H1 (cell line): ENCODE measurements around the gene FBXW8. TPM values are rescaled to one million over a fixed set of nuclear protein-coding genes. Genes with fewer than 3 reads are reported as not detected.
A peak's percentile ranks its signal among the peaks of the same experiment; 100 is the strongest.

ENCODE experiments used
- CTCF ChIA-PET: fragments of 300-600 bp; sonication (Branson Sonifier 250); formaldehyde crosslinking; loops from one replicate; lab custom pipeline; 2021; ENCODE audit not compliant: partially characterized antibody; lab: Charles Lee
- POLR2A ChIA-PET: fragments of 300-600 bp; sonication (Branson Sonifier 250); formaldehyde crosslinking; loops from one replicate; lab custom pipeline; 2021; ENCODE audit warnings: inconsistent platforms; ENCODE audit not compliant: partially characterized antibody; lab: Charles Lee
- DNase-seq, 2 experiments: peaks; one replicate each; pipeline versions ENCODE4 v3.0.0 to v3.0.0-alpha.2; 2010 to 2022; ENCODE audit warnings: low spot score in 2 of 2, low read depth in 1 of 2, mixed read lengths in 1 of 2
- FAIRE-seq: peaks from 2 replicates; lab custom pipeline; 2011; peaks lifted over from hg19 to GRCh38; lab: Jason Lieb, UNC
- H2AFZ ChIP-seq: 2 replicates; pipeline ENCODE4 v1.8.1; 2012; ENCODE audit warnings: low read length, inconsistent platforms
- H2AK5ac ChIP-seq: 2 replicates; pipeline ENCODE4 v1.6.1; 2013; ENCODE audit warnings: low read depth, low read length
- H2BK120ac ChIP-seq: replicated peaks from 2 replicates; pipeline ENCODE3; 2013; ENCODE audit warnings: low read depth, low read length, inconsistent platforms
- H2BK12ac ChIP-seq: 2 replicates; pipeline ENCODE4 v1.6.1; 2013; ENCODE audit warnings: low read depth, low read length
- H2BK15ac ChIP-seq: 2 replicates; pipeline ENCODE4 v1.6.1; 2013; ENCODE audit warnings: low read length
- H2BK20ac ChIP-seq: 2 replicates; pipeline ENCODE4 v1.6.1; 2013; ENCODE audit warnings: low read length
- H2BK5ac ChIP-seq: 2 replicates; pipeline ENCODE4 v1.6.1; 2013; ENCODE audit warnings: low read depth, low read length
- H3K14ac ChIP-seq: 2 replicates; pipeline ENCODE4 v1.6.1; 2013; ENCODE audit warnings: inconsistent platforms; ENCODE audit not compliant: insufficient read length
- H3K18ac ChIP-seq: 2 replicates; pipeline ENCODE4 v1.6.1; 2013; ENCODE audit warnings: low read length; ENCODE audit errors: extremely low read depth
- H3K23ac ChIP-seq: 2 replicates; pipeline ENCODE4 v1.6.1; 2013; ENCODE audit warnings: inconsistent platforms; ENCODE audit not compliant: insufficient read length
- H3K23me2 ChIP-seq: 2 replicates; pipeline ENCODE4 v1.6.1; 2013; ENCODE audit warnings: low read depth, low read length
- H3K27ac ChIP-seq: 2 replicates; pipeline ENCODE4 v1.6.1; 2011; ENCODE audit warnings: low read depth, low read length, inconsistent platforms
- H3K27me3 ChIP-seq, 4 experiments: replicated peaks in 1 of 4; 1 replicate in 1 of 4; 2 replicates in 3 of 4; pipeline versions ENCODE4 v1.6.1 to v1.8.1; 2011 to 2013; ENCODE audit warnings: low read length in 3 of 4, mild to moderate bottlenecking in 3 of 4, inconsistent platforms in 2 of 4, mixed read lengths in 2 of 4, moderate library complexity in 1 of 4; ENCODE audit not compliant: control insufficient read depth in 3 of 4, insufficient read depth in 3 of 4; ENCODE audit errors: extremely low read depth in 1 of 4
- H3K36me3 ChIP-seq, 4 experiments: 2 replicates each; pipeline versions ENCODE4 v1.6.1 to v1.8.1; 2011 to 2013; ENCODE audit warnings: mild to moderate bottlenecking in 4 of 4, low read length in 3 of 4, moderate library complexity in 2 of 4, control low read depth in 1 of 4, inconsistent platforms in 1 of 4; ENCODE audit not compliant: insufficient read depth in 4 of 4, control insufficient read depth in 2 of 4
- H3K4ac ChIP-seq: replicated peaks from 2 replicates; pipeline ENCODE3; 2013; ENCODE audit warnings: low read length, low read depth, mixed read lengths, inconsistent platforms; ENCODE audit not compliant: insufficient read length
- H3K4me1 ChIP-seq, 4 experiments: replicated peaks in 1 of 4; 1 replicate in 1 of 4; 2 replicates in 3 of 4; pipeline versions ENCODE4 v1.6.1 to v1.8.1; 2011 to 2013; ENCODE audit warnings: low read length in 3 of 4, inconsistent platforms in 2 of 4, mixed read lengths in 1 of 4; ENCODE audit not compliant: insufficient read depth in 4 of 4, control insufficient read depth in 3 of 4
- H3K4me2 ChIP-seq, 2 experiments: 2 replicates each; pipeline versions ENCODE4 v1.6.1 to v1.8.1; 2011 to 2013; ENCODE audit warnings: low read depth in 2 of 2, low read length in 2 of 2, control low read depth in 1 of 2, inconsistent platforms in 1 of 2, mild to moderate bottlenecking in 1 of 2; ENCODE audit not compliant: insufficient read depth in 1 of 2
- H3K4me3 ChIP-seq, 4 experiments: fragments of 200-600, 300-600 bp in 1 of 4; sonication (generic), shearing (Covaris generic), sonication (Bioruptor Twin) in 1 of 4; 2 replicates each; pipeline versions ENCODE4 v1.5.1 to v1.8.1; 2011 to 2016; ENCODE audit warnings: low read length in 4 of 4, low read depth in 3 of 4, control low read depth in 2 of 4, inconsistent platforms in 2 of 4, mild to moderate bottlenecking in 2 of 4, mixed read lengths in 1 of 4, moderate library complexity in 1 of 4; ENCODE audit not compliant: insufficient read depth in 2 of 4; ENCODE audit errors: extremely low read depth in 1 of 4
- H3K56ac ChIP-seq: replicated peaks from 2 replicates; pipeline ENCODE3; 2013; ENCODE audit warnings: low read depth, mild to moderate bottlenecking, mixed read lengths, low read length, inconsistent platforms; ENCODE audit not compliant: insufficient read length
- H3K79me1 ChIP-seq: 2 replicates; pipeline ENCODE4 v1.6.1; 2013; ENCODE audit warnings: low read depth, low read length, control low read depth
- H3K79me2 ChIP-seq, 2 experiments: 2 replicates each; pipeline versions ENCODE4 v1.6.1 to v1.8.1; 2012 to 2013; ENCODE audit warnings: low read length in 2 of 2, mild to moderate bottlenecking in 2 of 2, inconsistent platforms in 1 of 2; ENCODE audit not compliant: insufficient read depth in 2 of 2, control insufficient read depth in 1 of 2
- H3K9ac ChIP-seq, 4 experiments: replicated peaks in 1 of 4; 1 replicate in 1 of 4; 2 replicates in 3 of 4; pipeline versions ENCODE4 v1.6.1 to v1.8.1; 2011 to 2013; ENCODE audit warnings: low read depth in 3 of 4, low read length in 3 of 4, control low read depth in 2 of 4, mild to moderate bottlenecking in 2 of 4, moderate library complexity in 2 of 4, inconsistent platforms in 1 of 4; ENCODE audit errors: extremely low read depth in 1 of 4
- H3K9me3 ChIP-seq, 2 experiments: 2 replicates each; pipeline versions ENCODE4 v1.6.1 to v1.8.1; 2012 to 2013; ENCODE audit warnings: mild to moderate bottlenecking in 2 of 2, moderate library complexity in 2 of 2, control low read depth in 1 of 2, inconsistent platforms in 1 of 2, low read depth in 1 of 2, low read length in 1 of 2, mixed read lengths in 1 of 2; ENCODE audit not compliant: insufficient read depth in 2 of 2
- H4K20me1 ChIP-seq, 2 experiments: replicated peaks in 1 of 2; 2 replicates each; pipeline versions ENCODE3 to v1.8.1; 2011 to 2013; ENCODE audit warnings: inconsistent platforms in 2 of 2, low read length in 2 of 2, mild to moderate bottlenecking in 1 of 2; ENCODE audit not compliant: insufficient read depth in 2 of 2, control insufficient read depth in 1 of 2
- H4K5ac ChIP-seq: 2 replicates; pipeline ENCODE4 v1.6.1; 2013; ENCODE audit warnings: low read length, low read depth, mixed read lengths, inconsistent platforms; ENCODE audit not compliant: insufficient read length
- H4K8ac ChIP-seq: 2 replicates; pipeline ENCODE4 v1.8.0; 2013; ENCODE audit warnings: mild to moderate bottlenecking, moderate library complexity, low read length, inconsistent platforms; ENCODE audit not compliant: insufficient read depth; ENCODE audit errors: extremely low read depth
- H4K91ac ChIP-seq: replicated peaks from 2 replicates; pipeline ENCODE3; 2013; ENCODE audit warnings: low read length, mixed read lengths, inconsistent platforms; ENCODE audit not compliant: insufficient read length
- CEBPB ChIP-seq: IDR thresholded peaks from 2 replicates; pipeline ENCODE4 v1.6.1; 2012; ENCODE audit warnings: low read depth, low read length
- CHD1 ChIP-seq: IDR thresholded peaks from 2 replicates; pipeline ENCODE4 v1.6.1; 2012; ENCODE audit warnings: low read depth, low read length, improper control_type of control experiment
- EZH2 ChIP-seq: fragments of 200-600 bp; sonication (generic); IDR thresholded peaks from 2 replicates; pipeline ENCODE4 v1.7.1; 2012; ENCODE audit warnings: low read depth, mild to moderate bottlenecking, moderate library complexity, low read length, inconsistent platforms; ENCODE audit not compliant: severe bottlenecking
- FOSL1 ChIP-seq: IDR thresholded peaks from 2 replicates; pipeline ENCODE4 v1.6.1; 2011; ENCODE audit warnings: mild to moderate bottlenecking, low read depth, low read length, moderate library complexity; ENCODE audit not compliant: insufficient read depth
- RNF2 ChIP-seq: fragments of 200-900, 300-1000 bp; sonication (generic); IDR thresholded peaks from 2 replicates; pipeline ENCODE4 v1.7.1; 2016; ENCODE audit warnings: borderline replicate concordance, low read depth, mild to moderate bottlenecking, antibody characterized with exemption, low read length; ENCODE audit not compliant: poor library complexity, severe bottlenecking; ENCODE audit errors: missing control alignments
- SIRT6 ChIP-seq: IDR thresholded peaks from one replicate; pipeline ENCODE4 v1.7.1; 2012; ENCODE audit warnings: low read length, inconsistent platforms
- SIX5 ChIP-seq: IDR thresholded peaks from 2 replicates; pipeline ENCODE4 v1.6.1; 2011; ENCODE audit warnings: mild to moderate bottlenecking, low read depth, low read length
- SP4 ChIP-seq: IDR thresholded peaks from 2 replicates; pipeline ENCODE4 v1.6.1; 2012; ENCODE audit warnings: low read length, inconsistent platforms
- WGBS, 2 experiments: shearing (Covaris generic) in 1 of 2; methylation state at CpG; one replicate each; pipeline versions ENCODE4 v1.1.6 to v1.1.7; 2013 to 2015; ENCODE audit warnings: low lambda C conversion rate in 2 of 2, mixed read lengths in 2 of 2, inconsistent platforms in 1 of 2, low coverage in 1 of 2, missing lambda C conversion rate in 1 of 2; ENCODE audit not compliant: insufficient replicate concordance in 2 of 2, insufficient coverage in 1 of 2, insufficient read length in 1 of 2; ENCODE audit errors: extremely low coverage in 1 of 2, missing lambda C conversion rate in 1 of 2; 5-methylcytosine and 5-hydroxymethylcytosine counted together
- polyA plus RNA-seq, 7 experiments: library from polyadenylated mRNA; depleted of rRNA in 3 of 7; stranded (reverse) in 5 of 7; unstranded in 2 of 7; fragments of >200 nt in 5 of 7; fragments of 200-250 nt in 2 of 7; gene quantifications; 1 replicate in 5 of 7; 2 replicates in 1 of 7; 4 replicates in 1 of 7; pipeline versions ENCODE4 v1.2.1 to v1.2.3, GENCODE V29; 2011 to 2013; ENCODE audit warnings: missing spikeins in 2 of 7, mixed read lengths in 2 of 7
- total RNA-seq: library from RNA; stranded (reverse); fragmentation: NEBNext Ultra II Directional; extraction: Animal tissue kit (Norgen Biotek cat#: 25700); gene quantifications from 2 replicates; pipeline ENCODE4 v1.2.1, GENCODE V29; 2021
- TF ChIP-seq, protein P1 (sequence below): IDR thresholded peaks from 2 replicates; pipeline ENCODE4 v1.6.1; 2012; ENCODE audit warnings: inconsistent platforms
- TF ChIP-seq, protein P2 (sequence below): IDR thresholded peaks from 2 replicates; pipeline ENCODE4 v1.6.1; 2011; ENCODE audit warnings: low read depth, mild to moderate bottlenecking, low read length; ENCODE audit not compliant: insufficient read depth

The FBXW8 gene
- total and polyA plus RNA-seq, 2 of the 8 experiments (the other 6 are each of a cell fraction or from before 2014, with no cell fraction given), result 15.8 to 16.0 TPM

DNA sequence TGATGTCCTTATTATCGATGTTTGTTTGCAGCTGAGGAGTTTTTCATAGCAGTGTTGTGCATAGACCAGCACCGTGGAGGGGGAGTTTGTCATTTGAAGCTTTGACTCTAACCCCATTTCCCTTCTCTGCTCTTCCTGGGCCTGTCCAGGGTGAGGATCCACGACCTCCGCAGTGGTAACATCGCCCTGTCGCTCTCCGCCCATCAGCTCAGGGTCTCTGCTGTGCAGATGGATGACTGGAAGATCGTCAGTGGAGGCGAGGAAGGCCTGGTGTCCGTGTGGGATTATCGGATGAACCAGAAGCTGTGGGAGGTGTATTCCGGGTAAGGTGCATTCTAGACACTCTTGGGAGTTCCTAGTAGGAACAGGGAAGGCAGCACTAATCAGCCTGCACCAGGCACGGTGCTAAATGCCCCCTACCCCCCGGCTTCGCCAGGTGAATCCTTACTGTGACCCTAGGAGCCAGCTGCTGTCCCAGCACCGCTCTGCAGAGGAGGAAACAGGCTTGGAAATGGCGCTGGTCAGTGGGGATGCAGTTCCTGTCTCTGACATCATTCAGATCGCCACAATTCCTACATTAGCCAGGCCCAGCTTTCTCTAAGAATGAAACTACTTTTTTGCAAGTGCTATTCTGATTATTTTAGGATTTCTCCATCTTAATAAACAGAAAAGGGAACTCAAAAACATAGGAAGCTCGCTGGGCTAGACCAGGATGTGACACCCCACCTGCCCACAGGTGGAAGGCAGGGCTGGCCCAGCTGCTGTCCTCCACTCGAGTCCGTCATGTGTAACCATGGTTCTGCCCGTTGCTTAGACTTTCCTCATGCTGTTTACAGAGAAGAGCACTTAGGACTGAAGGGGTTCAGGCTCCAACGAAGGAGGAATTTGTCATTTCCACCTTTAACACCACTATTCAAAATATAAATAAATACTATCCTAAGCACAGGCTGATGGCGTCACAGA is 113.5 kb downstream of the FBXW8 start:
- Histone ChIP-seq H4K20me1 (peaks cover 2 to 4% of the 10 kb centered on the region in 2 experiments), H3K56ac (no peak overlapping the region), H2AK5ac (no peak overlapping the region), H4K91ac (no peak overlapping the region), H3K79me2 (no peaks in the 10 kb centered on the region), H2BK12ac (no peak overlapping the region), H4K8ac (no peak overlapping the region), H3K36me3 (peaks cover 5 to 13% (median 11%) of the 10 kb centered on the region in 4 experiments), H2AFZ (no peak overlapping the region), H3K23ac (no peak overlapping the region), H3K4me3 (no peak overlapping the region), H2BK20ac (no peak overlapping the region), H2BK5ac (0 out of 2 replicates have a peak overlapping the region, but pooled peaks have one; percentile 49), H3K4ac (no peak overlapping the region), H3K79me1 (no peaks in the 10 kb centered on the region), H2BK15ac (no peak overlapping the region), H3K27me3 (no peaks in the 10 kb centered on the region), H3K4me1 (peaks cover 0 to 2% (median 0%) of the 10 kb centered on the region in 4 experiments; a peak in 1 of 7 replicates), H3K18ac (no peak overlapping the region), H3K23me2 (no peaks in the 10 kb centered on the region), H3K4me2 (no peak overlapping the region), H4K5ac (no peak overlapping the region), H3K9me3 (no peaks in the 10 kb centered on the region), H3K9ac (no peak overlapping the region), H3K27ac (no peak overlapping the region), H3K14ac (no peak overlapping the region), H2BK120ac (no peak overlapping the region)
- POLR2A ChIA-PET, result no interaction called here
- FAIRE-seq, result no peak
- CTCF ChIA-PET, result interaction anchor here (0.8 to 10.7 kb wide), 21 partner anchors 10 to 126 kb away, joined by 3 to 161 read pairs (median 5); no protein-coding TSS in a partner anchor
- WGBS, 2 experiments, result 89% methylated on average over 24 of the region's 24 CpGs; no CpG with 5 or more reads in 1 of the 2 experiments
- no peak for DNase-seq
- TF ChIP-seq, protein P1, sequence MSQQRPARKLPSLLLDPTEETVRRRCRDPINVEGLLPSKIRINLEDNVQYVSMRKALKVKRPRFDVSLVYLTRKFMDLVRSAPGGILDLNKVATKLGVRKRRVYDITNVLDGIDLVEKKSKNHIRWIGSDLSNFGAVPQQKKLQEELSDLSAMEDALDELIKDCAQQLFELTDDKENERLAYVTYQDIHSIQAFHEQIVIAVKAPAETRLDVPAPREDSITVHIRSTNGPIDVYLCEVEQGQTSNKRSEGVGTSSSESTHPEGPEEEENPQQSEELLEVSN, result no peak
- TF ChIP-seq SP4 (no peak), SIRT6 (no peak), EZH2 (no peak), FOSL1 (no peak), CHD1 (no peak), RNF2 (no peak), CEBPB (no peak), SIX5 (no peak)
- TF ChIP-seq, protein P2, sequence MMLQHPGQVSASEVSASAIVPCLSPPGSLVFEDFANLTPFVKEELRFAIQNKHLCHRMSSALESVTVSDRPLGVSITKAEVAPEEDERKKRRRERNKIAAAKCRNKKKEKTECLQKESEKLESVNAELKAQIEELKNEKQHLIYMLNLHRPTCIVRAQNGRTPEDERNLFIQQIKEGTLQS, result no peak
